IPS-20b (cell line): ENCODE measurements around the gene VSX1.

Experiments used
- H3K27ac ChIP-seq: one replicate; pipeline ENCODE4 v1.5.1; 2013; ENCODE audit warnings: low read length
- H3K27me3 ChIP-seq: 2 replicates; pipeline ENCODE4 v1.6.1; 2013; ENCODE audit warnings: mild to moderate bottlenecking, low read length, inconsistent platforms; ENCODE audit not compliant: insufficient read depth
- H3K36me3 ChIP-seq: 2 replicates; pipeline ENCODE4 v1.6.1; 2013; ENCODE audit warnings: low read depth, mild to moderate bottlenecking, inconsistent platforms, low read length, moderate library complexity; ENCODE audit not compliant: insufficient read depth
- H3K4me1 ChIP-seq: 2 replicates; pipeline ENCODE4 v1.6.1; 2013; ENCODE audit warnings: mild to moderate bottlenecking, control low read depth, inconsistent platforms, low read length, moderate library complexity; ENCODE audit not compliant: insufficient read depth
- H3K4me3 ChIP-seq: 2 replicates; pipeline ENCODE4 v1.5.1; 2013; ENCODE audit warnings: mild to moderate bottlenecking, low read length, inconsistent platforms
- H3K9ac ChIP-seq: 2 replicates; pipeline ENCODE4 v1.6.1; 2013; ENCODE audit warnings: low read depth, mild to moderate bottlenecking, inconsistent platforms, low read length, moderate library complexity
- H3K9me3 ChIP-seq: 2 replicates; pipeline ENCODE4 v1.6.1; 2013; ENCODE audit warnings: mild to moderate bottlenecking, low read depth, low read length, inconsistent platforms; ENCODE audit not compliant: insufficient read depth

The VSX1 gene

GRCh38 chr20:25076201-25076600 is 5.7 kb downstream of the VSX1 start:
- Histone ChIP-seq H3K4me1 (no peaks in the 10 kb centered on the region), H3K9me3 (no peaks in the 10 kb centered on the region), H3K9ac (no peak overlapping the region), H3K4me3 (no peak overlapping the region), H3K27ac (no peak overlapping the region), H3K36me3 (no peaks in the 10 kb centered on the region), H3K27me3 (peaks cover 90% of the 10 kb centered on the region)

DNA sequence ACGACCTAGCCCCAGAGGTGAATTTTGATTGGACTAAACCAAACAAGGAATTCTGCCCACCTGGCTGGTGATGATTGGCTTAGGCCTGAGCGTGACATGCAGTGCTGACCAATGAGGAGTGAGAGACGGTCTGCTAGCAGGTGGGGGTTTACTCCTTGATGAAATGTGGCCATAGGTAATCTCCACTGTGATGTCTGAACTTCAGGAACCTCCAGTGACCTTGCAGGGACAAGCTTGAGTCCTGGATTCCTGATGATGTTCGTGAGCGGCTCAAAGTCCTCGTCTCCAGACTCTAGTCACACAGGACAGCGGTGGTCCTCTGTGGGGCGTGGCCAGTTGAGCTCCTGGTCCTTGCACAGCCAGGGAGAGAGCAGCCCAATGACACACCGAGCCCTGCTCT is 8.4 kb downstream of the VSX1 start:
- Histone ChIP-seq H3K27me3 (peaks cover 86% of the 10 kb centered on the region), H3K4me1 (no peaks in the 10 kb centered on the region), H3K9me3 (no peaks in the 10 kb centered on the region), H3K27ac (no peak overlapping the region), H3K36me3 (no peaks in the 10 kb centered on the region), H3K4me3 (no peak overlapping the region), H3K9ac (no peak overlapping the region)

DNA sequence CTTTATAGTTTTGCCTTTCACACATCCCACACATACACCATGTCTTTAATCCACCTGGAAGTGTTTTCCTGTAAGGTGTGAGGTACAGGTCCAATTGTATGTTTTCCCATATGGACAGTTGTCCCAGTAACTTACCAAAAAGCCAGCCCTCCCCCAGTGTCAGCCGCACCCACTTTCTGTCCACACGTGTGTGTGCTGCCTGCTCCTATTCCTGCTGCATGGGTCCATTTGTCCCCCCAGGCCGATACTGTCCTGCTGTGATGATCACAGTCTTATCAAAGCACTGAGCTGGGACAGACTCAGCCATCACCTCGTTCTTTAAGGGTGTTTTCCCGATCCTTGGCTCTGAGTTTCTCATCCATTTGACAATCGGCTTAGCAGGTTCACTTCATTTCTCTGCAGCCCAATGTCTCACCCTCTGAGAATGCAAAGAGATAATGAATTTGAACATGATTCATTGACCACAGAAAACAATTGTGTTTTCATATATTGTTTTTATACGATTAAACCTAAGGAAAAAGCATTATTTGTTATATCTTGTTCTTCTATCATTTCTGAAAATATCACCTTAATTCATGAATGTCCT is 9.6 kb downstream of the VSX1 start:
- H3K4me1 ChIP-seq: no peaks in the 10 kb centered on the region
- no peak overlapping the region for H3K9ac ChIP-seq
- H3K27me3 ChIP-seq: peaks cover 78% of the 10 kb centered on the region
- H3K27ac ChIP-seq: no peak overlapping the region
- H3K4me3 ChIP-seq: no peak overlapping the region
- no peaks in the 10 kb centered on the region for H3K36me3 ChIP-seq
- H3K9me3 ChIP-seq: no peaks in the 10 kb centered on the region

GRCh38 chr20:25071734-25072133 is 10.2 kb downstream of the VSX1 start:
- Histone ChIP-seq H3K9me3 (no peaks in the 10 kb centered on the region), H3K4me3 (no peak overlapping the region), H3K9ac (no peak overlapping the region), H3K27me3 (peaks cover 72% of the 10 kb centered on the region), H3K4me1 (no peaks in the 10 kb centered on the region), H3K36me3 (no peaks in the 10 kb centered on the region), H3K27ac (no peak overlapping the region)

GRCh38 chr20:25070821-25071473 is 11.0 kb downstream of the VSX1 start:
- Histone ChIP-seq H3K4me1 (no peaks in the 10 kb centered on the region), H3K27ac (no peak overlapping the region), H3K36me3 (no peaks in the 10 kb centered on the region), H3K9me3 (no peaks in the 10 kb centered on the region), H3K27me3 (peaks cover 70% of the 10 kb centered on the region), H3K4me3 (no peak overlapping the region), H3K9ac (no peak overlapping the region)

GRCh38 chr20:25067102-25067987 is 14.6 kb downstream of the VSX1 start:
- Histone ChIP-seq H3K4me1 (no peaks in the 10 kb centered on the region), H3K9ac (no peak overlapping the region), H3K27me3 (peaks cover 80% of the 10 kb centered on the region), H3K4me3 (no peak overlapping the region), H3K9me3 (no peaks in the 10 kb centered on the region), H3K36me3 (no peaks in the 10 kb centered on the region), H3K27ac (no peak overlapping the region)

DNA sequence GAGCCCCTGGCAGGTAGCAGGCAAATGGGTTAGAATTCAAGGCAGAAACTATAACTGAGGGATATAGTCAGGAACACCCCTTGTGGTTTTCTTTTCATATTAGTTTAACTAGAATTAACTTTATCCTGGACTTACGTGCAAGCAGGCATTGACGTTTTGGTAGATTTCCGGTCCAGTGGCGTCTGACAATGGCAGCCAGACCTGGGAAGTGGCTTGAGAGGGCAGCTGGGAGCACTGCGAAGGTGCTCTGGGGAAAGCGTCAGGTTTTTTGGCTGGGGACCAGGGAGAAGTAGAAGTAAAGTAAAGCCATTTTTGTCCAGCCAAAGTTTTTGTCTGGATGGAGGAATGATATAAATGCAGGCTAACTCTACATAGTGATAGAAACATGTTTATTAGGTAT is 15.6 kb downstream of the VSX1 start:
- Histone ChIP-seq H3K4me3 (no peak overlapping the region), H3K9me3 (no peaks in the 10 kb centered on the region), H3K27me3 (peaks cover 80% of the 10 kb centered on the region), H3K9ac (no peak overlapping the region), H3K4me1 (no peaks in the 10 kb centered on the region), H3K36me3 (no peaks in the 10 kb centered on the region), H3K27ac (no peak overlapping the region)

- no peaks in the 10 kb centered on the region for H3K9me3 ChIP-seq
- H3K36me3 ChIP-seq: no peaks in the 10 kb centered on the region
- H3K4me3 ChIP-seq: no peak overlapping the region
- peaks cover 80% of the 10 kb centered on the region for H3K27me3 ChIP-seq
- no peak overlapping the region for H3K9ac ChIP-seq
- no peaks in the 10 kb centered on the region for H3K4me1 ChIP-seq
- no peak overlapping the region for H3K27ac ChIP-seq
These were observed 16.2 kb downstream of the VSX1 start for GRCh38 chr20:25065625-25066338.

DNA sequence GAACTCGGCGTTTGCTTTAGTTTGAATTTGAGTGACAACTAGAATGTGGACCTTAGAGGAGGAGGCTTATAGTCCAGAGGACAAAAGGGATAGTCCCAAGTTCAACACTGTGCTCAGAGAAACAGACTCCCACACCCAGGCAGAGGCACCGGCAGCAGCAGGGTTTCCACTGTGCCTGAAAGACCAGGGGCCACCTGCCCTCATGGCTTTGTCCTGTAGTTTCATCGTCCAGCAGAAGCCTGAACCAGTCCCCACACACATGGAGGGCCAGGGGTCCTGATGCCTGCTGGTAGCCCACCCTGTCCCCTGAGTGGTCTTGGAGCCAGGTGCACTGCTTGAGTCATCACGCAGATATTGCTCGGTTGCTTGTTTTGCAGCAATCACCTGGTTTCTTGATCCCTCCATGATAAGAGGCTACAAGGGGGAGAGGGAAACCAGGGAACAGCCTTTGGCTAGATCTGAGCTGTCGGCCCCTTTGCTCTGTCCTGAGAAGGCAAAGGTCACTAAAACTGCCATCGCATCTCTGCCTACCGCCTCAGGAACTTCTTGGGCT is 16.8 kb downstream of the VSX1 start:
- H3K9ac ChIP-seq: no peak overlapping the region
- H3K36me3 ChIP-seq: no peaks in the 10 kb centered on the region
- no peak overlapping the region for H3K27ac ChIP-seq
- H3K27me3 ChIP-seq: peaks cover 80% of the 10 kb centered on the region
- H3K4me3 ChIP-seq: no peak overlapping the region
- no peaks in the 10 kb centered on the region for H3K9me3 ChIP-seq
- H3K4me1 ChIP-seq: no peaks in the 10 kb centered on the region

DNA sequence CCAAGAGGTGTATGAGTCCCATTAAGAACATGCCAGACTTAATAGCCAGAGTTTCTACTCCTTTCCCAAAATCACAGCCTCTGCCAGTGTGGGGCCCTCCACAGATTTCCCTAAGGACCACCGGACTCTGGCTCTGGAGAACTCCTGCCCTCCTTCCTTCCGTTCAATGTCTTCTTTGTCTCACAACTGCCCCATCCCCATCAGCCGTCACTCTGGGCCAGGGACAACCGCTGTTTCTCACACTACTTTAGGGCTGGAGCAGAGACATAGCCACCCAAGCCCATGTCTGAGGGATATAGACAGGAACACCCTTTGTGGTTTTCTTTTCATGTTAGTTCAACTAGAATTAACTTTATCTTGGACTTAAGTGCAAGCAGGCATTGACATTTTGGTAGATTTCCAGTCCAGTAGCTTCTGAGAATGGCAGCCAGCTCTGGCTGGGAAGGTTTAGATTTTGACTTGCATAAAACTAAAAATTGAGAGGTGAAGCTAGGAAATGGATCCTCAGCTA is 17.3 kb downstream of the VSX1 start:
- H3K27me3 ChIP-seq: peaks cover 80% of the 10 kb centered on the region
- no peaks in the 10 kb centered on the region for H3K9me3 ChIP-seq
- no peak overlapping the region for H3K9ac ChIP-seq
- H3K36me3 ChIP-seq: no peaks in the 10 kb centered on the region
- H3K27ac ChIP-seq: no peak overlapping the region
- H3K4me1 ChIP-seq: no peaks in the 10 kb centered on the region
- H3K4me3 ChIP-seq: no peak overlapping the region

- Histone ChIP-seq H3K9me3 (no peaks in the 10 kb centered on the region), H3K9ac (no peak overlapping the region), H3K27ac (no peak overlapping the region), H3K4me3 (no peak overlapping the region), H3K4me1 (no peaks in the 10 kb centered on the region), H3K36me3 (no peaks in the 10 kb centered on the region), H3K27me3 (peaks cover 80% of the 10 kb centered on the region)
These were observed 18.0 kb downstream of the VSX1 start for GRCh38 chr20:25063981-25064380.
